Measurements from ENCODE around the gene UBE2L6. TPM values are rescaled to one million over a fixed set of nuclear protein-coding genes. Genes with fewer than 3 reads are reported as not detected.

Gene UBE2L6
- total RNA-seq, 1 experiment from 2014 or later: 38.8 TPM

- no peaks in the 10 kb centered on the region for H3K27me3 Mint-ChIP-seq (ENCODE audit: low read depth)
- DNase-seq (ENCODE audit: low spot score): peak; percentile 86
- H3K4me3 Mint-ChIP-seq: no peak overlapping the region
- CTCF ChIA-PET: interaction anchor here (0.6 to 6.8 kb wide), 27 partner anchors 11 to 277 kb away, joined by 3 to 260 read pairs (median 4); partner anchors contain the start of genes RTN4RL2 and SLC43A1
- ATAC-seq: peak; percentile 8
- POLR2A ChIA-PET: interaction anchor here (0.8 to 1.7 kb wide), 3 partner anchors 34 to 119 kb away, joined by 3 to 14 read pairs (median 3); no protein-coding TSS in a partner anchor
- TF ChIP-seq NFATC4 (CRISPR knock-in tag; IDR thresholded peaks at IDR 0.05): 0 out of 2 replicates have a peak, but pooled peaks have one; percentile 39
- TF ChIP-seq GABPB1 (CRISPR knock-in tag; IDR thresholded peaks at IDR 0.05): peak; percentile 96
- no peak for TF ChIP-seq CDX4 (CRISPR knock-in tag; IDR thresholded peaks at IDR 0.05; ENCODE audit: borderline replicate concordance)
- TF ChIP-seq ZNF671 (CRISPR knock-in tag; IDR thresholded peaks at IDR 0.05): 0 out of 2 replicates have a peak, but pooled peaks have one; percentile 19
- peak; percentile 83 for TF ChIP-seq CTCF (IDR thresholded peaks at IDR 0.05)
- H3K9me3 Mint-ChIP-seq: peaks cover 3% of the 10 kb centered on the region; the same call in 1 of the 2 replicates
- H3K36me3 Mint-ChIP-seq: peaks cover 13% of the 10 kb centered on the region
- H3K4me1 Mint-ChIP-seq: peaks cover 25% of the 10 kb centered on the region
- peak overlapping the region; percentile 80 for H3K27ac Mint-ChIP-seq
Measured at GRCh38 chr11:57527056-57527631, 40.3 kb downstream of the UBE2L6 start.

GRCh38 chr11:57523419-57523818 is 44.1 kb downstream of the UBE2L6 start:
- CTCF ChIA-PET: interaction anchor here (1.5 to 3.8 kb wide), 2 partner anchors 31 to 65 kb away, joined by 10 to 56 read pairs; no protein-coding TSS in a partner anchor
- no peak for DNase-seq (ENCODE audit: low spot score)
- H3K4me1 Mint-ChIP-seq: peaks cover 13% of the 10 kb centered on the region
- TF ChIP-seq PREB (CRISPR knock-in tag; IDR thresholded peaks at IDR 0.05; ENCODE audit: borderline replicate concordance) (no peak), GTF2I (CRISPR knock-in tag; conservative IDR thresholded peaks at IDR 0.05) (no peak), ZNF121 (CRISPR knock-in tag; IDR thresholded peaks at IDR 0.05) (peak; percentile 96), CDX4 (CRISPR knock-in tag; IDR thresholded peaks at IDR 0.05; ENCODE audit: borderline replicate concordance) (no peak), FOXP4 (CRISPR knock-in tag; IDR thresholded peaks at IDR 0.05) (no peak), TEAD1 (CRISPR knock-in tag; IDR thresholded peaks at IDR 0.05) (no peak), RELA (CRISPR knock-in tag; IDR thresholded peaks at IDR 0.05; ENCODE audit: borderline replicate concordance) (no peak)
- POLR2A ChIA-PET: interaction anchor here (0.7 to 1.4 kb wide), 2 partner anchors 29 to 63 kb away, joined by 5 to 7 read pairs; partner anchors contain the start of gene RTN4RL2
- no peak overlapping the region for H3K4me3 Mint-ChIP-seq
- H3K9me3 Mint-ChIP-seq: peaks cover 3% of the 10 kb centered on the region; the same call in 1 of the 2 replicates
- no peaks in the 10 kb centered on the region for H3K27me3 Mint-ChIP-seq (ENCODE audit: low read depth)
- peaks cover 7% of the 10 kb centered on the region for H3K36me3 Mint-ChIP-seq
- H3K27ac Mint-ChIP-seq: no peak overlapping the region
- no peak for ATAC-seq

GRCh38 chr11:57521116-57521515 is 46.4 kb downstream of the UBE2L6 start:
- ChIA-PET POLR2A (interaction anchor here (0.7 kb wide), 1 partner anchor 1637 kb away, joined by 4 read pairs; no protein-coding TSS in a partner anchor), CTCF (interaction anchor here (1.5 to 2.0 kb wide), 3 partner anchors 28 to 123 kb away, joined by 5 to 11 read pairs (median 9); no protein-coding TSS in a partner anchor)
- Mint-ChIP-seq H3K27ac (no peak overlapping the region), H3K4me3 (no peak overlapping the region), H3K4me1 (peaks cover 12% of the 10 kb centered on the region), H3K27me3 (ENCODE audit: low read depth) (peaks cover 18% of the 10 kb centered on the region), H3K9me3 (peaks cover 3% of the 10 kb centered on the region; the same call in 1 of the 2 replicates), H3K36me3 (peaks cover 4% of the 10 kb centered on the region)
- no peak for ATAC-seq
- TF ChIP-seq ZNF423 (CRISPR knock-in tag; IDR thresholded peaks at IDR 0.05): no peak
- TF ChIP-seq GABPB1 (CRISPR knock-in tag; IDR thresholded peaks at IDR 0.05): no peak
- TF ChIP-seq ELF4 (CRISPR knock-in tag; IDR thresholded peaks at IDR 0.05; ENCODE audit: low read depth): no peak
- TF ChIP-seq ATF2 (CRISPR knock-in tag; IDR thresholded peaks at IDR 0.05; ENCODE audit: borderline replicate concordance, low read depth): no peak
- no peak for TF ChIP-seq ZNF281 (CRISPR knock-in tag; IDR thresholded peaks at IDR 0.05)
- TF ChIP-seq ETV6 (CRISPR knock-in tag; IDR thresholded peaks at IDR 0.05): no peak
- no peak for TF ChIP-seq E2F5 (CRISPR knock-in tag; IDR thresholded peaks at IDR 0.05)
- no peak for DNase-seq (ENCODE audit: low spot score)
